ENCODE data around the gene BAG1. TPM values are rescaled to one million over a fixed set of nuclear protein-coding genes. Genes with fewer than 3 reads are reported as not detected.

BAG1 gene
- total RNA-seq, 2 donors from 2014 or later = 162 to 166 TPM

- peak overlapping the region; percentile 74 to 76 for H3K4me3 ChIP-seq
- peaks cover 0 to 47% of the 10 kb centered on the region in 2 donors for H3K4me1 ChIP-seq
- DNase-seq (ENCODE audit: low spot score) = no peak
- no peak for TF ChIP-seq CTCF (IDR thresholded peaks at IDR 0.05)
- H3K27me3 ChIP-seq = no peaks in the 10 kb centered on the region
- peaks cover under 1% of the 10 kb centered on the region for H3K36me3 ChIP-seq
- H3K27ac ChIP-seq = peak overlapping the region; percentile 96 to 98
- H3K9me3 ChIP-seq = no peaks in the 10 kb centered on the region
These were observed 25.0 kb upstream of the BAG1 start for GRCh38 chr9:33289496-33289895.

DNA sequence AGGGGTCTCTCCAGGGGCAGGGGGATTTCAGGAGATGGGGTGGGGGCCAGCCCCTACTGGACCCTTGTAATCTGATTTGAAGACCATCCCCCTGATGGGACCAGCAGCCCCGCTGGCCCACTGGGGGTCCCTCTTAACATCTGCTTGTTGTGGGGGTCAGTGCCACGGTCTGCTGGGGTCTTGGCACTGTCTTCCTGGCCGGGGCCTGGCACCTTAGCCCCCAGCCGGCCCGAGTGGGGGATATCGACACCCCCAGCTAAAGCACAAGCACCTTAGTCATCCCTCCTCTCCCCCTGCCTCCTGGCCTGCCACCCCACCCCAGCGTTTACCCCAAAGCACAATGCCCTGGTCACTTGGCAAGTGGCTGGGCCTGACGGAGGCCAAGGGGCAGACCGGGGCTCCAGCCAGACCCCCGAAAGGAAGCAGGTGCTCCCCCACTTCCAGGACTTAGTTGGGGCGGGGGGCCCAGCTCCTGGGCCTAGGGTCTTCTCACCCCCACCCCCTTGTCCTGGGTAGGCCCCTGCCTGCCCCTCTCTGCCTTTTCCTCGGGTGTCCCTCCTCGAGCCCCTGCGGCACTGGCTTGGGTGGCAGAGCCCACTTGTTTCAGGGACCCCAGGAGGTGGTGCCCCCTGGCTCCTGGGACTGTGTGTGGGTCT lies 24.4 kb upstream of the BAG1 start:
- Histone ChIP-seq H3K36me3 (no peaks in the 10 kb centered on the region), H3K4me3 (peak overlapping the region in 1 of 2 donors; percentile 74), H3K9me3 (no peaks in the 10 kb centered on the region), H3K27ac (peak overlapping the region; percentile 96 to 98), H3K4me1 (peaks cover 0 to 45% of the 10 kb centered on the region in 2 donors), H3K27me3 (no peaks in the 10 kb centered on the region)
- no peak for DNase-seq (ENCODE audit: low spot score)
- no peak for TF ChIP-seq CTCF (IDR thresholded peaks at IDR 0.05)

GRCh38 chr9:33288235-33288634 lies 23.7 kb upstream of the BAG1 start:
- H3K9me3 ChIP-seq = no peaks in the 10 kb centered on the region
- no peak for DNase-seq (ENCODE audit: low spot score)
- no peaks in the 10 kb centered on the region for H3K27me3 ChIP-seq
- no peak for TF ChIP-seq CTCF (IDR thresholded peaks at IDR 0.05)
- H3K4me1 ChIP-seq = peaks cover 0 to 38% of the 10 kb centered on the region in 2 donors
- H3K4me3 ChIP-seq = no peak overlapping the region
- H3K27ac ChIP-seq = peak overlapping the region in 1 of 2 donors; percentile 96
- H3K36me3 ChIP-seq = peaks cover 5% of the 10 kb centered on the region

DNA sequence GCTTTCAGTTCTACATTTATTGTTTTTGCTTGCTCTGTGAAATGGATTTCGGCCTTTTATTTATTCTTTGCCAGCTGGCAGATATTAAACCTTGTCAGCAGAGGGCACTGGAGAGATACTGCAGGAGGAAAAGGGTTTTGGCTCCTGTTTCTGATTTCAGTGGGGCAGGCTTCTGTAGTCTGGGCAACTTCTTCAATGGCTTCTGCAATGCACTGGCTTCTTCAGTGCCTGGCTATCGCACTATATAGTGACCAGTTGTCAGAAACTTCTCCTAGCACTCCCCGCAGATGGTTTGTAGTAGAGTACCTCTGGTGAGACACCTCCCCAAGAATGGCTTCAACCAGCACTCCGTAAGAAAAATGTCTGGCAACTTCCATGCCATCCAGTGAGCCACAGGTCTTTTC lies 22.6 kb upstream of the BAG1 start:
- Histone ChIP-seq H3K27ac (peak overlapping the region in 1 of 2 donors; percentile 30), H3K27me3 (no peaks in the 10 kb centered on the region), H3K36me3 (peaks cover 16% of the 10 kb centered on the region), H3K4me1 (peaks cover 0 to 26% of the 10 kb centered on the region in 2 donors), H3K9me3 (no peaks in the 10 kb centered on the region), H3K4me3 (no peak overlapping the region)
- TF ChIP-seq CTCF (IDR thresholded peaks at IDR 0.05) = peak; percentile 52 to 74
- no peak for DNase-seq (ENCODE audit: low spot score)

GRCh38 chr9:33285502-33285901 lies 21.0 kb upstream of the BAG1 start:
- H3K4me3 ChIP-seq = no peak overlapping the region
- no peaks in the 10 kb centered on the region for H3K27me3 ChIP-seq
- peaks cover 0 to 16% of the 10 kb centered on the region in 2 donors for H3K4me1 ChIP-seq
- no peak for TF ChIP-seq CTCF (IDR thresholded peaks at IDR 0.05)
- peaks cover 29% of the 10 kb centered on the region for H3K36me3 ChIP-seq
- no peak overlapping the region for H3K27ac ChIP-seq
- H3K9me3 ChIP-seq = no peaks in the 10 kb centered on the region
- no peak for DNase-seq (ENCODE audit: low spot score)

DNA sequence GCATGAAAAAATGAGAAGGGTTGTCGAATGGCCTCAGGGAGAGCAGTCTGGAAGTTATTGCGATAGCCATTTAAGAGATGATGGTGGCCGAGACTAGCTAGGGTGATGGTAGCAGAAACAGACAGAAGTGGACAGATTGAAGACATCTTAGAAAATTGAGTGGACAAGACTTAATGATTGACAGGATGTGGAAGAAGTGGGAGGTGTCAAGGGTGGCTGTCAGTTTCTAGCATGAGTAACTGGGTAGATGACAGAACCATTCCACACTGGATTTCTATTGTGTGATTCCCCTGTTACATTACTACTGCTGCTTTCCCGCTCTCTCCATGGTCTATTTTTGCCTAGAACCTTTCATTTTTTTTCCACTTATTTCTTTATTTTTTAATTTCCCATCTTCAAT lies 13.0 kb upstream of the BAG1 start:
- peak; percentile 13 for DNase-seq (ENCODE audit: low spot score)
- no peaks in the 10 kb centered on the region for H3K27me3 ChIP-seq
- no peaks in the 10 kb centered on the region for H3K4me1 ChIP-seq
- TF ChIP-seq CTCF (IDR thresholded peaks at IDR 0.05) = no peak
- H3K9me3 ChIP-seq = no peaks in the 10 kb centered on the region
- H3K36me3 ChIP-seq = peaks cover 92% of the 10 kb centered on the region
- H3K4me3 ChIP-seq = no peak overlapping the region
- no peak overlapping the region for H3K27ac ChIP-seq

Measured in right atrium auricular region (tissue), 2 donors.